Small intestine (tissue), 7 donors: ENCODE results near the gene AHRR. TPM values are rescaled to one million over a fixed set of nuclear protein-coding genes. Genes with fewer than 3 reads are reported as not detected.

Experiments used
- DNase-seq, 2 donors: peaks; one replicate each; pipeline versions ENCODE4 v3.0.0 to v3.0.0-alpha.2; 2013
- FAIRE-seq: peaks from 2 replicates; lab custom pipeline; 2012; peaks lifted over from hg19 to GRCh38; lab: Jason Lieb, UNC
- H3K27ac ChIP-seq, 3 donors: one replicate each; pipeline ENCODE4 v1.5.1; 2013; ENCODE audit warnings: low read length in 2 of 3, mild to moderate bottlenecking in 2 of 3, control low read depth in 1 of 3, inconsistent platforms in 1 of 3, low read depth in 1 of 3, moderate library complexity in 1 of 3
- H3K27me3 ChIP-seq, 3 donors: one replicate each; pipeline ENCODE4 v1.6.1; 2013; ENCODE audit warnings: low read length in 3 of 3, inconsistent platforms in 1 of 3; ENCODE audit not compliant: control insufficient read depth in 3 of 3, insufficient read depth in 3 of 3
- H3K36me3 ChIP-seq, 3 donors: one replicate each; pipeline ENCODE4 v1.6.1; 2013; ENCODE audit warnings: low read length in 3 of 3, inconsistent platforms in 1 of 3, low read depth in 1 of 3, mild to moderate bottlenecking in 1 of 3, moderate library complexity in 1 of 3; ENCODE audit not compliant: control insufficient read depth in 3 of 3, insufficient read depth in 2 of 3
- H3K4me1 ChIP-seq, 3 donors: one replicate each; pipeline ENCODE4 v1.6.1; 2013; ENCODE audit warnings: low read length in 2 of 3, inconsistent platforms in 1 of 3, low read depth in 1 of 3, mild to moderate bottlenecking in 1 of 3, moderate library complexity in 1 of 3; ENCODE audit not compliant: control insufficient read depth in 3 of 3, insufficient read depth in 2 of 3
- H3K4me3 ChIP-seq, 3 donors: one replicate each; pipeline ENCODE4 v1.5.1; 2013; ENCODE audit warnings: low read length in 3 of 3, control low read depth in 1 of 3, inconsistent platforms in 1 of 3, low read depth in 1 of 3, mild to moderate bottlenecking in 1 of 3, moderate library complexity in 1 of 3
- H3K9me3 ChIP-seq, 2 donors: one replicate each; pipeline ENCODE4 v1.6.1; 2013; ENCODE audit warnings: low read depth in 1 of 2, low read length in 1 of 2; ENCODE audit not compliant: control insufficient read depth in 2 of 2, insufficient read depth in 1 of 2
- WGBS, 3 donors: extraction: QIAGEN DNeasy Blood & Tissue Kit; methylation state at CpG; one replicate each; pipeline ENCODE4 v1.1.7; 2013; 5-methylcytosine and 5-hydroxymethylcytosine counted together
- polyA plus RNA-seq, 4 donors: library from polyadenylated mRNA; stranded (reverse) in 3 of 4; unstranded in 1 of 4; fragments of 200-250 nt in 3 of 4; fragments of 120-200 nt in 1 of 4; gene quantifications; one replicate each; pipeline versions ENCODE4 v1.2.1 to v1.2.3, GENCODE V29; 2013
- donor health status: healthy with polysubstance abuse.
- donor health status: control.
- donor health status: control.
- donor health status: Bipolar disorder and iron deficiency.
- donor health status: healthy.

Gene AHRR
- polyA plus RNA-seq, 4 donors: 0.22 to 2.6 (median 0.95) TPM

GRCh38 chr5:329121-329735 lies 7.7 kb downstream of the AHRR start:
- FAIRE-seq (no peak), DNase-seq (no peak)
- Histone ChIP-seq H3K4me1 (peaks cover 0 to 2% (median 0%) of the 10 kb centered on the region in 3 donors), H3K4me3 (no peak overlapping the region), H3K9me3 (no peaks in the 10 kb centered on the region), H3K27me3 (peaks cover 0 to 13% (median 4%) of the 10 kb centered on the region in 3 donors), H3K36me3 (no peaks in the 10 kb centered on the region), H3K27ac (no peak overlapping the region)
- 83 to 90% (median 87%) methylated on average over 4 of the region's 4 CpGs for WGBS, 3 donors

- Histone ChIP-seq H3K9me3 (no peaks in the 10 kb centered on the region), H3K27ac (no peak overlapping the region), H3K36me3 (no peaks in the 10 kb centered on the region), H3K27me3 (peaks cover 0 to 11% (median 4%) of the 10 kb centered on the region in 3 donors), H3K4me3 (no peak overlapping the region), H3K4me1 (peaks cover 0 to 2% (median 0%) of the 10 kb centered on the region in 3 donors)
- 81 to 89% (median 83%) methylated on average over 1 of the region's 1 CpG for WGBS, 3 donors
- DNase-seq: no peak
- no peak for FAIRE-seq
Observed at GRCh38 chr5:329768-330167, 8.3 kb downstream of the AHRR start.

- Histone ChIP-seq H3K4me1 (peaks cover 0 to 2% (median 0%) of the 10 kb centered on the region in 3 donors), H3K27me3 (peaks cover 0 to 2% (median 0%) of the 10 kb centered on the region in 3 donors), H3K9me3 (no peaks in the 10 kb centered on the region), H3K36me3 (no peaks in the 10 kb centered on the region), H3K4me3 (no peak overlapping the region), H3K27ac (no peak overlapping the region)
- WGBS, 3 donors: 23 to 45% (median 24%) methylated on average over 5 of the region's 5 CpGs
- FAIRE-seq (no peak), DNase-seq (no peak)
Observed at GRCh38 chr5:332843-333242, 11.3 kb downstream of the AHRR start.

GRCh38 chr5:333945-334344 lies 12.4 kb downstream of the AHRR start:
- H3K4me3 ChIP-seq: no peak overlapping the region
- peaks cover 0 to 1% (median 0%) of the 10 kb centered on the region in 3 donors for H3K27me3 ChIP-seq
- 34 to 68% (median 51%) methylated on average over 2 of the region's 2 CpGs for WGBS, 3 donors
- no peaks in the 10 kb centered on the region for H3K9me3 ChIP-seq
- DNase-seq (no peak), FAIRE-seq (no peak)
- H3K4me1 ChIP-seq: peaks cover 0 to 2% (median 0%) of the 10 kb centered on the region in 3 donors
- H3K27ac ChIP-seq: no peak overlapping the region
- no peaks in the 10 kb centered on the region for H3K36me3 ChIP-seq

- no peaks in the 10 kb centered on the region for H3K27me3 ChIP-seq
- DNase-seq (no peak), FAIRE-seq (no peak)
- peaks cover 0 to 2% (median 0%) of the 10 kb centered on the region in 3 donors for H3K4me1 ChIP-seq
- no peak overlapping the region for H3K4me3 ChIP-seq
- WGBS, 3 donors: 56 to 71% (median 57%) methylated on average over 5 of the region's 5 CpGs
- H3K27ac ChIP-seq: no peak overlapping the region
- no peaks in the 10 kb centered on the region for H3K9me3 ChIP-seq
- no peaks in the 10 kb centered on the region for H3K36me3 ChIP-seq
Observed at GRCh38 chr5:334903-335739, 13.6 kb downstream of the AHRR start.

- Histone ChIP-seq H3K4me3 (no peak overlapping the region), H3K4me1 (peaks cover 0 to 2% (median 0%) of the 10 kb centered on the region in 3 donors), H3K27ac (no peak overlapping the region), H3K9me3 (no peaks in the 10 kb centered on the region), H3K27me3 (no peaks in the 10 kb centered on the region), H3K36me3 (no peaks in the 10 kb centered on the region)
- DNase-seq (no peak), FAIRE-seq (no peak)
- 96 to 98% (median 97%) methylated on average over 3 of the region's 3 CpGs for WGBS, 3 donors
Observed at GRCh38 chr5:335740-336038, 14.2 kb downstream of the AHRR start.

GRCh38 chr5:337563-338130 lies 16.1 kb downstream of the AHRR start:
- Histone ChIP-seq H3K27me3 (peaks cover 0 to 3% (median 0%) of the 10 kb centered on the region in 3 donors), H3K27ac (no peak overlapping the region), H3K9me3 (peaks cover 0 to 3% of the 10 kb centered on the region in 2 donors), H3K4me1 (no peaks in the 10 kb centered on the region), H3K36me3 (no peaks in the 10 kb centered on the region), H3K4me3 (no peak overlapping the region)
- 70 to 73% (median 70%) methylated on average over 12 of the region's 12 CpGs for WGBS, 3 donors
- FAIRE-seq (no peak), DNase-seq (peak; percentile 37 to 45)
